ENCODE data around the gene SLC2A8. TPM values are rescaled to one million over a fixed set of nuclear protein-coding genes. Genes with fewer than 3 reads are reported as not detected.

SLC2A8 gene, protein sequence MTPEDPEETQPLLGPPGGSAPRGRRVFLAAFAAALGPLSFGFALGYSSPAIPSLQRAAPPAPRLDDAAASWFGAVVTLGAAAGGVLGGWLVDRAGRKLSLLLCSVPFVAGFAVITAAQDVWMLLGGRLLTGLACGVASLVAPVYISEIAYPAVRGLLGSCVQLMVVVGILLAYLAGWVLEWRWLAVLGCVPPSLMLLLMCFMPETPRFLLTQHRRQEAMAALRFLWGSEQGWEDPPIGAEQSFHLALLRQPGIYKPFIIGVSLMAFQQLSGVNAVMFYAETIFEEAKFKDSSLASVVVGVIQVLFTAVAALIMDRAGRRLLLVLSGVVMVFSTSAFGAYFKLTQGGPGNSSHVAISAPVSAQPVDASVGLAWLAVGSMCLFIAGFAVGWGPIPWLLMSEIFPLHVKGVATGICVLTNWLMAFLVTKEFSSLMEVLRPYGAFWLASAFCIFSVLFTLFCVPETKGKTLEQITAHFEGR
- total RNA-seq (ENCODE audit: low replicate concordance), result 40.2 and 53.1 TPM in 2 replicates
- long read RNA-seq, partial matches to known transcripts, result 5 of 20 reads
- long read RNA-seq, other reads (novel, unspliced or antisense), result 10 of 20 reads

DNA sequence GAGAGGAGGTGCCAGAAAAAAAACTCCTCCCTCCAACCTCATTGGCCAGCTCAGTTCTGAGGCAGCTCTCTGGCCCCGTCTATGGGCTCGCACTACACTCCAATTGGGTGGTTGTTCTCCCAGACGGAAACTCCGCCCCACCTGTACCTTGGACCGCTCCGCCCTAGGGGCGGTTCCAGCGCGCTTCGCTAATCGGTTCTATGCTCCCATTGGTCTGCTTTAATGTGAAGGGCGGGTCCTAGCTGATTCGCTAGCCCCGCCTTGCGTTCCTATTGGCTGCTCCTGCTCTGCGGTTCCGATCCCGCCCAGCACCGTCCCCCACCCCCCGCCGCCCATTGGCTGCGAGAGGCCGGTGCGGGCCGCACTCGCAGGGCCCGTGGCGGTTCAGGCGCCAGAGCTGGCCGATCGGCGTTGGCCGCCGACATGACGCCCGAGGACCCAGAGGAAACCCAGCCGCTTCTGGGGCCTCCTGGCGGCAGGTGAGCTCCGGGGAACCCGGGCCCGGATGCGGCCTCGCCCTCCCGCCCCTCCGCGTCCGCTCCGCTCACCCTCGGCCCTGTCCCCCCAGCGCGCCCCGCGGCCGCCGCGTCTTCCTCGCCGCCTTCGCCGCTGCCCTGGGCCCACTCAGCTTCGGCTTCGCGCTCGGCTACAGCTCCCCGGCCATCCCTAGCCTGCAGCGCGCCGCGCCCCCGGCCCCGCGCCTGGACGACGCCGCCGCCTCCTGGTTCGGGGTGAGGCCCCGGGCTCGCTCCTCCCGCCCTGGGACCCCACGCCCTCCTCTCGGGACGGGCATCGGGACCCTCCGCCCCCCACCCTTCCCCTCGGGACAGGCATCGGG is at the start of gene SLC2A8:
Gene SLC2A8, plus strand, starts transcription at position 362 of the 838 bp plus-strand sequence. Its CDS starts 62 bp downstream, at position 424.
- TF ChIP-seq, protein P1, sequence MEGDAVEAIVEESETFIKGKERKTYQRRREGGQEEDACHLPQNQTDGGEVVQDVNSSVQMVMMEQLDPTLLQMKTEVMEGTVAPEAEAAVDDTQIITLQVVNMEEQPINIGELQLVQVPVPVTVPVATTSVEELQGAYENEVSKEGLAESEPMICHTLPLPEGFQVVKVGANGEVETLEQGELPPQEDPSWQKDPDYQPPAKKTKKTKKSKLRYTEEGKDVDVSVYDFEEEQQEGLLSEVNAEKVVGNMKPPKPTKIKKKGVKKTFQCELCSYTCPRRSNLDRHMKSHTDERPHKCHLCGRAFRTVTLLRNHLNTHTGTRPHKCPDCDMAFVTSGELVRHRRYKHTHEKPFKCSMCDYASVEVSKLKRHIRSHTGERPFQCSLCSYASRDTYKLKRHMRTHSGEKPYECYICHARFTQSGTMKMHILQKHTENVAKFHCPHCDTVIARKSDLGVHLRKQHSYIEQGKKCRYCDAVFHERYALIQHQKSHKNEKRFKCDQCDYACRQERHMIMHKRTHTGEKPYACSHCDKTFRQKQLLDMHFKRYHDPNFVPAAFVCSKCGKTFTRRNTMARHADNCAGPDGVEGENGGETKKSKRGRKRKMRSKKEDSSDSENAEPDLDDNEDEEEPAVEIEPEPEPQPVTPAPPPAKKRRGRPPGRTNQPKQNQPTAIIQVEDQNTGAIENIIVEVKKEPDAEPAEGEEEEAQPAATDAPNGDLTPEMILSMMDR (conservative IDR thresholded peaks at IDR 0.05), result peak; percentile 46
- DNase-seq (ENCODE audit: extremely low spot score, unreplicated experiment), result peak; percentile 98
- Mint-ChIP-seq H3K36me3 (no peaks in the 10 kb centered on the region), H3K27me3 (no peaks in the 10 kb centered on the region), H3K27ac (peak within 1 kb of the TSS; percentile 89), H3K4me3 (peak within 1 kb of the TSS; percentile 91), H3K4me1 (ENCODE audit: unreplicated experiment) (peaks cover 14% of the 10 kb centered on the region), H3K9me3 (no peaks in the 10 kb centered on the region)

DNA sequence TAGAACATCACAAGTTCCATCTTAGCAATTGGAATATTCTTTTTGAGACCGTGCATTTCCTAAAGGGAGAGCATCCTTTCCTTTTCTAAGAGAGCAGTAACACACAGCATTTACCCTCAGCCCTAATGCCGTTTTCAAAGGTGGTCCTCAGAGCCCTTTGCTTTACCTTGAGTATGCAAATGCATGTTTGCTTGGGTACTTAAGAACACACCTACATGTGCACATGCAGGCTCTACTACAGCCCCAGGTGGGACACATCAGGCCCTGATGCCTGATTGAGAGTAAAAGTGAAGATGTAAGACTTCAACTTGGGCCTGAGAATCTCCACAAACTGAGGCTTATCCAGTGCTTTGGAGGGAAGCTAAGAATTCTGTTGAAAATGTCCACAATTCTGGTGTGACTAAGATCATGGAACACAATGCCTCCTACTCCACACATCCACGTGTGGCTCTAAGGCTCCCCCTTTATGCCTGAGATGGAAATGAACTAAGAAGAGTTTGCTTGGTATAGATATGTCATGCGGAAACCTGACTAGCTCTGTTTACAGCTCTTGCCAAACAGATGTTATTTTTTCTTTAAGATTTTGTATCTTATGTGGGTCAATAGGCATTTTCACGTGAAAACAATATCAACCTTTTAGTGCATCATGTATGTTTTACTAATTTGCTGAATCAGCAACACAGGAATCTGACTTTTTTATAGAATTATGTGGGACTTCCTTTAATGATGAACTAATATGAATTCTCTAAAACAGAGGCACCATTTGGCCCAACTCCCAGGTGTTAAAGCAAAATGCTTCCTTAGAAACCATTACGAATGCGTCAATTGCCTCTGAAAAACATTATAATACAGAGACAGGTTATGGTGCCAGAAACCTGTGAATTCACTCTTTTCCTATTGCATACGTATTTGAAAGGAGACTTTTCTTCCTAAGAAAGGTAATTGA is 48.9 kb upstream of the SLC2A8 start:
- no peaks in the 10 kb centered on the region for H3K9me3 Mint-ChIP-seq
- DNase-seq (ENCODE audit: extremely low spot score, unreplicated experiment), result peak; percentile 22
- H3K36me3 Mint-ChIP-seq, result no peaks in the 10 kb centered on the region
- H3K4me1 Mint-ChIP-seq (ENCODE audit: unreplicated experiment), result peaks cover 11% of the 10 kb centered on the region
- no peak overlapping the region for H3K4me3 Mint-ChIP-seq
- H3K27ac Mint-ChIP-seq, result no peak overlapping the region
- H3K27me3 Mint-ChIP-seq, result no peaks in the 10 kb centered on the region
- TF ChIP-seq, protein P1 (conservative IDR thresholded peaks at IDR 0.05), result peak; percentile 22

DNA sequence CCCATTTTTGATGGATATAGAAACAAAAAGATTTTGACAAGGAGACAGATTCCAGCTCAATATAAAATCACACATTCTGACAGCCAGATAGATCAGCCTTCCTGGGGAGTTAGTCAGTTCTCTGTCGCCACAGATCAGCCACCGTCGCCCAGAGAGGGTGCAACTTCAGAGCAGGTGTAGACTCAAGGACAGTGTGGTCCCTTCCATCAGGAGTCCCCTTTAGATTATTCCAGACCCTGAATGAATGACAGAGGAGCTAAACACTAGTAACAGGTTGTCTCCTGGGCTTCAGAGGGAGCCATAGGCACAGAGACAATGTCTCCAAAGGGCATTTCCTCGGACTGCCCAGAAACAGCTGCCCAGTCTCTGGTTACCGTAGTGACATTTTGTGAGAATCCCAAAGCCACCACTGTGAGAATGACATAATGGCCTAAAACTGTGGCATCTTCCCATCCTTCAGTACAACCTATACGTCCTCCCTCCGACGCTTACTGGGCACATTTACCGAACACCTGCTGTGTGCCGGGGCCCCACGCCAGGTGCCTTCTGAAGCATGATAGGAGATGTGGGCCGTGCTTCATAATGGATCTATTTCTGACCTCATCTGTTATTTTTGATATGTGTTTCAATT is 47.4 kb upstream of the SLC2A8 start:
- Mint-ChIP-seq H3K4me1 (ENCODE audit: unreplicated experiment) (peaks cover 16% of the 10 kb centered on the region), H3K36me3 (no peaks in the 10 kb centered on the region)

DNA sequence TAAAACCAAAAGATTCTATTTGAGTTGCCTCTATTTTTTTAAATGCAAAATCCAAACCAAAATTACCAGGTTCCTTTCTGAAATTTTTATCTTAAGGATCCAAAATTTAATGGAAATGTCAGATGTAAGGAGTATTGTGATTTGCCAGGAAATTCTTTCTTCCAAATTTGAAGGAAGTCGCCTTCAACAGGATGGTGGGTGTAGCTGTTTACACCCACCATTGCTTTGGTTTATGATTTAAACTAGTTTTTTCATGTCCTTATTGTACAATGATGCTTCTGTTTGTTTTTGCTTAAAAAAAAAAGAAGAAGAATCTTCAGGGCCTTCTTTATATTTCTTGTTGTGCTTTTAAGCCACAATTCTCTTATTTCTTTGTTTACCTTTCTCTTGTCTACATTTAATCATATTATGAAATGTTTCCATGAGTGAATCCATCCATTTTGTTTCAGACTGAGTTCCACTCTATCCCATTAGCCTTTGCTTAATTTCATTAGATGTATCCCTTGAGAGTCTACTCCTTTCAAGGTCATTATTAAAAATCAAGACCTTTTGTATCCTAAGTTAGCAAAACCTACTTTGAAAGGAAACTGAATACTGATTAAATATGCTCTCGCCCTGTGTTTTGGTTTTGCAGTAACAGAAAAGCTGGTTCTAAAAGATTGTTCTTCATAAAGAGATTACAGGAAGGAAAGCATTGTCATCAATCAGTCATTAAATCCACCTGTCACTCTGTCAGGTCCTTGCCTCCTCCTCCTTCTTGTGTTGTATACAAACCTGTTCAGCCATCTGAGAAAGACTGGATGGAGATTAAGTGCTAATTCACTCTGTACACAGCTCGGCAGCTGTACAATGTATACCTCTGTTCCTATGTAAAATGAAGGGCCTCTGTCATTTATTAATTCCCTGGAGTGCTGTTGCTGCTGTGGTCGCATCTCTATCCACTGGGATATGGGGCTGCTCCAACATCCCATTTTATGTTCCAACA is 45.5 kb upstream of the SLC2A8 start:
- TF ChIP-seq, protein P1 (conservative IDR thresholded peaks at IDR 0.05), result no peak
- Mint-ChIP-seq H3K4me3 (peak overlapping the region; percentile 17), H3K36me3 (no peaks in the 10 kb centered on the region), H3K27ac (peak overlapping the region; percentile 50), H3K9me3 (no peaks in the 10 kb centered on the region), H3K27me3 (no peaks in the 10 kb centered on the region), H3K4me1 (ENCODE audit: unreplicated experiment) (peaks cover 16% of the 10 kb centered on the region)
- DNase-seq (ENCODE audit: extremely low spot score, unreplicated experiment), result no peak

More for the DNA sequence above, 47.4 kb upstream of the SLC2A8 start:
- TF ChIP-seq, protein P1 (conservative IDR thresholded peaks at IDR 0.05), result no peak
- Mint-ChIP-seq H3K27ac (no peak overlapping the region), H3K4me3 (no peak overlapping the region), H3K27me3 (no peaks in the 10 kb centered on the region), H3K9me3 (no peaks in the 10 kb centered on the region)
- peak; percentile 34 for DNase-seq (ENCODE audit: extremely low spot score, unreplicated experiment)

Data from type B pancreatic cell (in vitro differentiated cells).